ENCODE results near the gene KCNK2. TPM values are rescaled to one million over a fixed set of nuclear protein-coding genes. Genes with fewer than 3 reads are reported as not detected.

The KCNK2 gene
- polyA plus RNA-seq, 1 of the 3 experiments (the other 2 are of a cell fraction): 12.2 TPM

- TF ChIP-seq POLR2AphosphoS5 (IDR thresholded peaks at IDR 0.05; ENCODE audit: low read depth, low read length): no peak
Measured at GRCh38 chr1:215079456-215079855, 3.1 kb upstream of the KCNK2 start (continued).

- H3K27me3 ChIP-seq (ENCODE audit: insufficient read depth): peaks cover 5% of the 10 kb centered on the region; the same call in 1 of the 2 replicates
- 28% methylated on average over 40 of the region's 44 CpGs for WGBS (ENCODE audit: low lambda C conversion rate)
- H3K9me3 ChIP-seq: no peaks in the 10 kb centered on the region
- no peaks in the 10 kb centered on the region for H4K20me1 ChIP-seq (ENCODE audit: insufficient read depth)
- no peaks in the 10 kb centered on the region for H3F3A ChIP-seq (replicated peaks; ENCODE audit: insufficient read depth)
- POLR2A ChIA-PET: no interaction called here
- H3K4me3 ChIP-seq (ENCODE audit: low read depth in 2 of 2, low read length in 1 of 2): peak overlapping the region; percentile 54 to 66
- TF ChIP-seq RXRA (IDR thresholded peaks at IDR 0.05; ENCODE audit: borderline replicate concordance, low read depth) (no peak), RCOR1 (IDR thresholded peaks at IDR 0.05; ENCODE audit: low read length) (no peak), USF2 (IDR thresholded peaks at IDR 0.05; ENCODE audit: borderline replicate concordance, low read depth, low read length) (no peak), EZH2phosphoT487 (IDR thresholded peaks at IDR 0.05; ENCODE audit: borderline replicate concordance, low read depth) (no peak), IRF3 (IDR thresholded peaks at IDR 0.05; ENCODE audit: low read depth, low read length) (no peak), PBX3 (IDR thresholded peaks at IDR 0.05) (no peak), FOXJ3 (CRISPR knock-in tag; IDR thresholded peaks at IDR 0.05) (no peak), NRF1 (IDR thresholded peaks at IDR 0.05; ENCODE audit: low read depth, low read length) (no peak)
- TF ChIP-seq, protein P1, sequence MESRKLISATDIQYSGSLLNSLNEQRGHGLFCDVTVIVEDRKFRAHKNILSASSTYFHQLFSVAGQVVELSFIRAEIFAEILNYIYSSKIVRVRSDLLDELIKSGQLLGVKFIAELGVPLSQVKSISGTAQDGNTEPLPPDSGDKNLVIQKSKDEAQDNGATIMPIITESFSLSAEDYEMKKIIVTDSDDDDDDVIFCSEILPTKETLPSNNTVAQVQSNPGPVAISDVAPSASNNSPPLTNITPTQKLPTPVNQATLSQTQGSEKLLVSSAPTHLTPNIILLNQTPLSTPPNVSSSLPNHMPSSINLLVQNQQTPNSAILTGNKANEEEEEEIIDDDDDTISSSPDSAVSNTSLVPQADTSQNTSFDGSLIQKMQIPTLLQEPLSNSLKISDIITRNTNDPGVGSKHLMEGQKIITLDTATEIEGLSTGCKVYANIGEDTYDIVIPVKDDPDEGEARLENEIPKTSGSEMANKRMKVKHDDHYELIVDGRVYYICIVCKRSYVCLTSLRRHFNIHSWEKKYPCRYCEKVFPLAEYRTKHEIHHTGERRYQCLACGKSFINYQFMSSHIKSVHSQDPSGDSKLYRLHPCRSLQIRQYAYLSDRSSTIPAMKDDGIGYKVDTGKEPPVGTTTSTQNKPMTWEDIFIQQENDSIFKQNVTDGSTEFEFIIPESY (IDR thresholded peaks at IDR 0.05; ENCODE audit: borderline replicate concordance, low read depth): no peak
- peak; percentile 5 for DNase-seq
- no peaks in the 10 kb centered on the region for H3K9me2 ChIP-seq
- no peaks in the 10 kb centered on the region for H3K36me3 ChIP-seq (replicated peaks in 1 of 2; ENCODE audit: control insufficient read depth in 1 of 2, insufficient read depth in 2 of 2, low read length in 1 of 2)
- no peak overlapping the region for H3K9ac ChIP-seq
- H3K79me2 ChIP-seq (ENCODE audit: insufficient read depth): no peaks in the 10 kb centered on the region
- CTCF ChIA-PET: no interaction called here
- H3K27ac ChIP-seq (ENCODE audit: low read depth in 2 of 2, low read length in 1 of 2): no peak overlapping the region
- no peaks in the 10 kb centered on the region; a peak in 1 of 4 replicates for H3K4me1 ChIP-seq (ENCODE audit: control insufficient read depth in 1 of 2, insufficient read depth in 2 of 2, low read depth in 1 of 2, low read length in 1 of 2)
- H3K4me2 ChIP-seq: peak overlapping the region; percentile 78
- H2AFZ ChIP-seq (ENCODE audit: low read depth): peak overlapping the region; percentile 47; the same call in 1 of the 2 replicates
Measured at GRCh38 chr1:215081661-215082531, 641 bp upstream of the KCNK2 start.
